Fibroblast of the aortic adventitia (primary cell): Measurements from ENCODE around the gene SH3GL3. TPM values are rescaled to one million over a fixed set of nuclear protein-coding genes. Genes with fewer than 3 reads are reported as not detected.

Source experiments
- DNase-seq: peaks from one replicate; pipeline ENCODE4 v3.0.0-alpha.2; 2010; ENCODE audit warnings: low read depth
- H3K4me3 ChIP-seq: 2 replicates; pipeline ENCODE4 v1.5.1; 2011; ENCODE audit warnings: low read depth, mild to moderate bottlenecking, control low read depth, low read length, moderate library complexity
- total RNA-seq: library from RNA; depleted of rRNA; stranded (reverse); fragments of >200 nt; gene quantifications from 2 replicates; pipeline ENCODE4 v1.2.3, GENCODE V29; 2012; ENCODE audit warnings: low replicate concordance
- TF ChIP-seq, protein P1 (sequence below): IDR thresholded peaks from 2 replicates; pipeline ENCODE4 v1.5.1; 2011; ENCODE audit warnings: mild to moderate bottlenecking, low read length, control low read depth, inconsistent platforms; ENCODE audit not compliant: insufficient read depth

Gene SH3GL3
- total RNA-seq, 1 donor, result 0.09 TPM

DNA sequence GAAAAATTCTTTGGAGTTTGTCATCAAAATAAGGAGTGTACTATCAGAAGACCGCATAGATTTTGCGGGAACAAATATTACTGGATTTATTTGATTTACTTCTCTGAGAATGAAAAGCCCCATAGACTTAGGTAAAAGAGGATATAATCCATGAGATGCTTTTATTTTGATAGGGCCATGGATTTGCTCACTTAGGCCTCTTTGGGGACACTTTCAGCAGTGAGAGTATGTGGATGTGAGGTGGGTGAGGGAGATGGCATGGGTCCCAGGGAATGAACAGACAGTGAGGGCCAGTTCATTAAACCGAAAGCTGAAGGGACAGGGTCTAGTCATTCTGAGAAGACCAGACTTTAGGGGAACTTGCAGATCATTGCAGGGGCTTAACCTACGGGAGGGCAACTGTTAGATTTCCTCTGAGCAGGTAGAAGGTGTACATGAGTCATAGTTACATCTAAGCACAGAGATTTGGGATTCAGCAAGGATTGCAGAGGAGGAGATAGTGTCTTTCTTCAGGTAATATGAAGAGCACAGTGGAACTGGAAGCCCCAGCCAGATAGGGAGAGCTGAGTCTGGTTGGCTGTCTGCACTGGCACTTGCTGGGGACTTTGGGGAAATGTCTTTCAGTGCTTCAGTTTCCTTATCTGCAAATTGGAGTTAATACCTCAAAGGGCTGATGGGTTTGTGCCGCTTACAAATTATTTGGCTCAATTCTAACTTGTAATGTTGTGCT, 30.8 kb downstream of the SH3GL3 start:
- TF ChIP-seq, protein P1, sequence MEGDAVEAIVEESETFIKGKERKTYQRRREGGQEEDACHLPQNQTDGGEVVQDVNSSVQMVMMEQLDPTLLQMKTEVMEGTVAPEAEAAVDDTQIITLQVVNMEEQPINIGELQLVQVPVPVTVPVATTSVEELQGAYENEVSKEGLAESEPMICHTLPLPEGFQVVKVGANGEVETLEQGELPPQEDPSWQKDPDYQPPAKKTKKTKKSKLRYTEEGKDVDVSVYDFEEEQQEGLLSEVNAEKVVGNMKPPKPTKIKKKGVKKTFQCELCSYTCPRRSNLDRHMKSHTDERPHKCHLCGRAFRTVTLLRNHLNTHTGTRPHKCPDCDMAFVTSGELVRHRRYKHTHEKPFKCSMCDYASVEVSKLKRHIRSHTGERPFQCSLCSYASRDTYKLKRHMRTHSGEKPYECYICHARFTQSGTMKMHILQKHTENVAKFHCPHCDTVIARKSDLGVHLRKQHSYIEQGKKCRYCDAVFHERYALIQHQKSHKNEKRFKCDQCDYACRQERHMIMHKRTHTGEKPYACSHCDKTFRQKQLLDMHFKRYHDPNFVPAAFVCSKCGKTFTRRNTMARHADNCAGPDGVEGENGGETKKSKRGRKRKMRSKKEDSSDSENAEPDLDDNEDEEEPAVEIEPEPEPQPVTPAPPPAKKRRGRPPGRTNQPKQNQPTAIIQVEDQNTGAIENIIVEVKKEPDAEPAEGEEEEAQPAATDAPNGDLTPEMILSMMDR, result no peak
- no peak overlapping the region for H3K4me3 ChIP-seq
- no peak for DNase-seq

DNA sequence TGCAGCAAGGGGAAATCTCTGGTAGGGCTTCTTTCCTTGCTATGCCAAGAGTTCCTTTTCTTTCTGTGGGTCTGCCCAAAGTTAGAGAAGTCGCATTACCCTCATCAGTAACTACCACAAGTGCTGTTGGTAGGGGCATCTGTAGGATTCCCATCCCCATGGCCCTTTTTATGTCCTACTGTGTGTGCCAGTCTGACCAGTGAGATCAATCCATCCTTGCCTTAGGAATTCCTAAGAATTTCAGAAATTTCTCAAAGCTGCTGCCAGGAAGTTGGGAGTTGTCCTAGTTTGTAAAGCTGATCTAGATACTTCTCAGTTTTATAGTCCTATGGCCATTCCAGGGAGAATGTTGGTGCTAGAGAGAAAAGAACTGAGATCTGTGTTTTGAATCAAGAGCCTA, 36.5 kb downstream of the SH3GL3 start:
- TF ChIP-seq, protein P1, result no peak
- no peak for DNase-seq
- no peak overlapping the region for H3K4me3 ChIP-seq

DNA sequence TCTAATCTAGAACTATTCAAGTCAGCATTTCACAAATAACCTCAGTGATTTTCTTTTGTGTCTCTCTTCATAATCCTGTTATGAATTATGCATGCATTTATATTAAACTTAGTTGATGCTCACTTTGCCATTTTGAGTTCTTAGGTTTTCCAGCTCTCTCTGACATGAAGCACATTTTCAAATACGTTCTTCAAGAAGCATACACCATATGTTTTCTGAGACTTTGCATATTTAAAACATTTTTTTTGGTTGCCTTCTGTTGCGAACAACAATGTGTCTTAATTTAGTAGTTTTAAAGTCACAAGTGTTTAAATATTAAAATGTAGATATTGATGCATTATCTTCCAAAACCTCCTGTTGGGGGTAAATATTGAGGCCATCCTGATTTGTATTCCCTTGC, 37.5 kb downstream of the SH3GL3 start:
- H3K4me3 ChIP-seq, result no peak overlapping the region
- TF ChIP-seq, protein P1, result no peak
- DNase-seq, result no peak

DNA sequence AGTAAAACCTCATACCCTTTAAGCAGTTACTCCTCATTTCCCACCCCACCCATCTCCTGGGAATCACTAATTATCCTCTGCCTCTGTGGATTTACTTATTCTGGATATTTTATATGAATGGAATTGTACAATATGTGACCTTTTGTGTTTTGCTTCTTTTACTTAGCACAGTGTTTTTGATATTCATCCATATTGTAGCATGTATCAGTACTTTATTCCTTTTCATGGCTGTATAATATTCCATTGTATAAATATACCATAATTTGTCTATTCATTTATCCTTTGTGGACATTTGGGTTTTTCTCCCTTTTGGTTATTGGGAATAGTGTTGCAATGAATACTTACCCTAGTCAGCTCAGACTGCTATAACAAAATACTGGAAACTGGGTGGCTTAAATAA, 39.2 kb downstream of the SH3GL3 start:
- TF ChIP-seq, protein P1, result no peak
- no peak overlapping the region for H3K4me3 ChIP-seq
- no peak for DNase-seq

DNA sequence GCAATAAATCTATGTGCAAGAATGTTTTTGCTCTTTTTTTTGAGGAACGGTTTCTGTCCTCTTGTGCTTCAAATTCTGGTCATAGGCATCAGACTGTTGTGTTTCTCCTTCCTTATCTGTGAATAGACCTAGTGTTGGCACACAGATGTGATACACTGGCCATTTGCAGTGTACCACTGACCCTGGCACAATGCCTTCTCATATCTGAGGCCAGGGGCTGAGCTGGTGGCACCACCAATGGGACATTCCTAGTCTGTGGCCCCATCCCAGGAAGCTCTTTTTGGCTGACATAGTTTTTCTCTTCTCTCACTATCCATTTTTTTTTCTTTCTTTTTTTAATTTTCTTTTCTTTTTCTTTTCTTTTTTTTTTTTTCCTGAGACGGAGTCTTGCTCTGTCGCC, 40.4 kb downstream of the SH3GL3 start:
- DNase-seq, result no peak
- H3K4me3 ChIP-seq, result no peak overlapping the region
- TF ChIP-seq, protein P1, result no peak

DNA sequence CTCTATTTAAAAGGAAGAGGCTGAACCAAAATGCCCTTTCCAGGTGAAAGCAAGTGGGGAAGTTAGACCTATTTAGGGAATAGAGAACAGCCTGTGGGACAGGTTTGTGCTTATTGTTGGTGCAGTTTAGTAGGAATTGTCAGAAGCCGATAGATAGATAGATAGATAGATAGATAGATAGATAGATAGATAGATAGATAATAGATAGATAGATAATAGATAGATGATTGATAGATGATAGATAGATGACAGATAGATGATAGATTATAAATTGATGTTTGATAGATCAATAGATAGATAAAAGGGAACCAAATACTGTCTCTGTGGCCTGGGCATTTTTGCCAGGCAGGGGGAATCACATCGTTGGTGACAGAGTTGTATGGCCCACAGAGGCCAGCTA, 42.5 kb downstream of the SH3GL3 start:
- TF ChIP-seq, protein P1, result no peak
- H3K4me3 ChIP-seq, result no peak overlapping the region
- DNase-seq, result no peak

DNA sequence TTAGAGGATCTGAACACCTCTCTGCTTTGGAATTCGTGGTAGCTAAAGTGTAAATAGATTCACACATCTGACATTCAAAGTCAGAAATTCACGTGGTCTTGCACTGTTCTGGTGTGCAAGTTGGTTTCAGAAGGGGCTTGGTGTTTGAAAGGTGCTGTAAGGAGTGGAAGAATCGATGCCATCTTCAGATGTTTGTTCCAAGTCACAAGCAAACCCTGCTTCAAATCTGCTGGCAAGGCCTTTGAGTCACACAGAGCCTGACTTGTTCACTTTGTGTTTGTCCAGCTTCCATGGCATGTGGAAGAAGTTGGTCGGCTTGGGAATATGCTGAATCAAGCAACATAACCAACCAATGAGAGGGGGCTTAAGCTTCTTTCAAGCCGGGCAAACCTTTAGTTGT, 44.3 kb downstream of the SH3GL3 start:
- H3K4me3 ChIP-seq, result no peak overlapping the region
- TF ChIP-seq, protein P1, result no peak
- DNase-seq, result no peak
